IPS-15b (cell line): ENCODE results near the gene MC2R.

ENCODE experiments used
- H3K27me3 ChIP-seq: one replicate; pipeline ENCODE4 v1.6.1; 2013; ENCODE audit warnings: low read length; ENCODE audit not compliant: control insufficient read depth, insufficient read depth
- H3K36me3 ChIP-seq: one replicate; pipeline ENCODE4 v1.6.1; 2013; ENCODE audit warnings: low read length; ENCODE audit not compliant: control insufficient read depth, insufficient read depth
- H3K4me1 ChIP-seq: one replicate; pipeline ENCODE4 v1.6.1; 2013; ENCODE audit warnings: mild to moderate bottlenecking, low read length; ENCODE audit not compliant: control insufficient read depth, insufficient read depth
- H3K4me3 ChIP-seq: one replicate; pipeline ENCODE4 v1.5.1; 2013; ENCODE audit warnings: low read depth, low read length
- H3K9ac ChIP-seq: one replicate; pipeline ENCODE4 v1.6.1; 2013; ENCODE audit warnings: low read depth, mild to moderate bottlenecking, low read length
- H3K9me3 ChIP-seq: one replicate; pipeline ENCODE4 v1.6.1; 2013; ENCODE audit warnings: mild to moderate bottlenecking, low read length; ENCODE audit not compliant: control insufficient read depth, insufficient read depth

MC2R gene

GRCh38 chr18:13915391-13915790, at the start of gene MC2R:
TSS of gene MC2R (minus strand) at chr18:13915536. CDS start at chr18:13885518, 30,018 bp downstream.
- no peak within 1 kb of the TSS for H3K4me3 ChIP-seq
- H3K27me3 ChIP-seq = no peaks in the 10 kb centered on the region
- no peaks in the 10 kb centered on the region for H3K9me3 ChIP-seq
- H3K4me1 ChIP-seq = no peaks in the 10 kb centered on the region
- H3K36me3 ChIP-seq = peaks cover 2% of the 10 kb centered on the region
- H3K9ac ChIP-seq = no peak within 1 kb of the TSS

- H3K9me3 ChIP-seq = no peaks in the 10 kb centered on the region
- H3K27me3 ChIP-seq = no peaks in the 10 kb centered on the region
- H3K9ac ChIP-seq = no peak overlapping the region
- no peaks in the 10 kb centered on the region for H3K36me3 ChIP-seq
- H3K4me1 ChIP-seq = no peaks in the 10 kb centered on the region
- no peak overlapping the region for H3K4me3 ChIP-seq
Measured at GRCh38 chr18:13945811-13946210, 30.5 kb upstream of the MC2R start.

- no peaks in the 10 kb centered on the region for H3K27me3 ChIP-seq
- H3K4me1 ChIP-seq = no peaks in the 10 kb centered on the region
- no peak overlapping the region for H3K9ac ChIP-seq
- H3K36me3 ChIP-seq = no peaks in the 10 kb centered on the region
- H3K9me3 ChIP-seq = no peaks in the 10 kb centered on the region
- no peak overlapping the region for H3K4me3 ChIP-seq
Measured at GRCh38 chr18:13943338-13943737, 28.0 kb upstream of the MC2R start.

- H3K4me1 ChIP-seq = no peaks in the 10 kb centered on the region
- no peaks in the 10 kb centered on the region for H3K9me3 ChIP-seq
- H3K9ac ChIP-seq = no peak overlapping the region
- no peaks in the 10 kb centered on the region for H3K36me3 ChIP-seq
- H3K4me3 ChIP-seq = no peak overlapping the region
- H3K27me3 ChIP-seq = no peaks in the 10 kb centered on the region
Measured at GRCh38 chr18:13940326-13940725, 25.0 kb upstream of the MC2R start.

GRCh38 chr18:13934676-13935075, 19.3 kb upstream of the MC2R start:
- Histone ChIP-seq H3K9ac (no peak overlapping the region), H3K4me1 (peaks cover 11% of the 10 kb centered on the region), H3K36me3 (no peaks in the 10 kb centered on the region), H3K27me3 (no peaks in the 10 kb centered on the region), H3K4me3 (no peak overlapping the region), H3K9me3 (no peaks in the 10 kb centered on the region)

GRCh38 chr18:13934058-13934457, 18.7 kb upstream of the MC2R start:
- no peak overlapping the region for H3K4me3 ChIP-seq
- no peaks in the 10 kb centered on the region for H3K27me3 ChIP-seq
- H3K9me3 ChIP-seq = no peaks in the 10 kb centered on the region
- peaks cover 11% of the 10 kb centered on the region for H3K4me1 ChIP-seq
- H3K9ac ChIP-seq = no peak overlapping the region
- no peaks in the 10 kb centered on the region for H3K36me3 ChIP-seq

- Histone ChIP-seq H3K9ac (no peak overlapping the region), H3K27me3 (no peaks in the 10 kb centered on the region), H3K4me3 (no peak overlapping the region), H3K36me3 (no peaks in the 10 kb centered on the region), H3K4me1 (peaks cover 11% of the 10 kb centered on the region), H3K9me3 (no peaks in the 10 kb centered on the region)
Measured at GRCh38 chr18:13932285-13933025, 17.1 kb upstream of the MC2R start.

- Histone ChIP-seq H3K9ac (no peak overlapping the region), H3K36me3 (no peaks in the 10 kb centered on the region), H3K9me3 (no peaks in the 10 kb centered on the region), H3K27me3 (no peaks in the 10 kb centered on the region), H3K4me3 (no peak overlapping the region), H3K4me1 (peaks cover 11% of the 10 kb centered on the region)
Measured at GRCh38 chr18:13930964-13931363, 15.6 kb upstream of the MC2R start.

GRCh38 chr18:13923221-13923620, 7.9 kb upstream of the MC2R start:
- Histone ChIP-seq H3K27me3 (no peaks in the 10 kb centered on the region), H3K4me1 (no peaks in the 10 kb centered on the region), H3K9me3 (no peaks in the 10 kb centered on the region), H3K9ac (no peak overlapping the region), H3K36me3 (no peaks in the 10 kb centered on the region), H3K4me3 (no peak overlapping the region)

- no peaks in the 10 kb centered on the region for H3K36me3 ChIP-seq
- H3K27me3 ChIP-seq = no peaks in the 10 kb centered on the region
- no peaks in the 10 kb centered on the region for H3K4me1 ChIP-seq
- no peak overlapping the region for H3K9ac ChIP-seq
- H3K9me3 ChIP-seq = no peaks in the 10 kb centered on the region
- H3K4me3 ChIP-seq = no peak overlapping the region
Measured at GRCh38 chr18:13918898-13919297, 3.6 kb upstream of the MC2R start.

GRCh38 chr18:13917401-13917800, 2.1 kb upstream of the MC2R start:
- H3K27me3 ChIP-seq = no peaks in the 10 kb centered on the region
- H3K4me1 ChIP-seq = no peaks in the 10 kb centered on the region
- H3K4me3 ChIP-seq = no peak overlapping the region
- no peaks in the 10 kb centered on the region for H3K9me3 ChIP-seq
- H3K9ac ChIP-seq = no peak overlapping the region
- H3K36me3 ChIP-seq = no peaks in the 10 kb centered on the region

GRCh38 chr18:13916559-13916958, 1.2 kb upstream of the MC2R start:
- H3K36me3 ChIP-seq = peaks cover under 1% of the 10 kb centered on the region
- H3K27me3 ChIP-seq = no peaks in the 10 kb centered on the region
- H3K4me1 ChIP-seq = no peaks in the 10 kb centered on the region
- H3K9ac ChIP-seq = no peak overlapping the region
- no peak overlapping the region for H3K4me3 ChIP-seq
- no peaks in the 10 kb centered on the region for H3K9me3 ChIP-seq
